PC-3 (cell line): ENCODE results near the gene DMD. TPM values are rescaled to one million over a fixed set of nuclear protein-coding genes. Genes with fewer than 3 reads are reported as not detected.

Source experiments
- ATAC-seq: fragments of 200-7000 bp; cut with Tn5 transposase; 2 replicates; pipeline ENCODE4 v1.9.1; 2020; ENCODE audit warnings: mild to moderate bottlenecking, moderate library complexity
- BruUV-seq: library from RNA; stranded (reverse); fragments of 400-500 nt; replicated peaks from 2 replicates; lab custom pipeline; 2021; lab: Mats Ljungman, UMichigan
- CTCF ChIA-PET: fragments of 300-600 bp; sonication (Branson Sonifier 250); formaldehyde crosslinking; loops from one replicate; lab custom pipeline; 2022; ENCODE audit warnings: antibody characterized with exemption; lab: Charles Lee
- POLR2A ChIA-PET: fragments of 300-600 bp; sonication (Branson Sonifier 250); formaldehyde crosslinking; loops from one replicate; lab custom pipeline; 2022; ENCODE audit warnings: antibody characterized with exemption; ENCODE audit not compliant: unreplicated experiment; lab: Charles Lee
- DNase-seq: peaks from one replicate; pipeline ENCODE4 v3.0.0-alpha.2; 2015
- H2AFZ ChIP-seq: fragments of 300-600 bp; sonication (generic); 2 replicates; pipeline ENCODE4 v1.6.0; 2016; ENCODE audit warnings: antibody characterized with exemption, low read length
- H3F3A ChIP-seq: fragments of 300-600 bp; sonication (generic); one replicate; pipeline ENCODE4 v1.6.0; 2017; ENCODE audit warnings: antibody characterized with exemption, low read length, control low read depth, mild to moderate bottlenecking; ENCODE audit not compliant: unreplicated experiment
- H3K27ac ChIP-seq: fragments of 300-600 bp; sonication (generic); 2 replicates; pipeline ENCODE4 v1.5.1; 2016; ENCODE audit warnings: mild to moderate bottlenecking, low read length
- H3K27me3 ChIP-seq: fragments of 300-600 bp; sonication (generic); 2 replicates; pipeline ENCODE4 v1.6.1; 2016; ENCODE audit warnings: low read length, mixed read lengths
- H3K36me3 ChIP-seq: fragments of 300-600 bp; sonication (generic); 2 replicates; pipeline ENCODE4 v1.6.1; 2016; ENCODE audit warnings: low read depth, mixed run types, low read length, mixed read lengths
- H3K4me1 ChIP-seq: fragments of 300-600 bp; sonication (generic); 2 replicates; pipeline ENCODE4 v1.5.1; 2016; ENCODE audit warnings: low read length; ENCODE audit not compliant: insufficient read depth
- H3K4me2 ChIP-seq: fragments of 300-600 bp; sonication (generic); 2 replicates; pipeline ENCODE4 v1.6.0; 2016; ENCODE audit warnings: low read length
- H3K4me3 ChIP-seq: fragments of 300-600 bp; sonication (generic); 2 replicates; pipeline ENCODE4 v1.5.1; 2016; ENCODE audit warnings: mild to moderate bottlenecking, low read length, mixed read lengths
- H3K79me2 ChIP-seq: fragments of 300-600 bp; sonication (generic); 2 replicates; pipeline ENCODE4 v1.6.1; 2017; ENCODE audit warnings: low read length, mixed read lengths
- H3K9ac ChIP-seq: fragments of 300-600 bp; sonication (generic); 2 replicates; pipeline ENCODE4 v1.6.0; 2016; ENCODE audit warnings: mild to moderate bottlenecking, low read length
- H3K9me2 ChIP-seq: fragments of 300-600 bp; sonication (generic); replicated peaks from 2 replicates; pipeline ENCODE4 v1.6.1; 2016; ENCODE audit warnings: mixed run types, low read length, mixed read lengths
- H3K9me3 ChIP-seq: fragments of 300-600 bp; sonication (generic); 2 replicates; pipeline ENCODE4 v1.6.1; 2016; ENCODE audit warnings: low read length, mixed read lengths
- H4K20me1 ChIP-seq: fragments of 300-600 bp; sonication (generic); 2 replicates; pipeline ENCODE4 v1.6.1; 2016; ENCODE audit warnings: low read length, mixed read lengths
- EZH2 ChIP-seq: fragments of 300-600 bp; sonication (generic); IDR thresholded peaks from one replicate; pipeline ENCODE4 v1.6.1; 2017; ENCODE audit warnings: antibody characterized with exemption, mild to moderate bottlenecking, low read length; ENCODE audit not compliant: unreplicated experiment
- EZH2phosphoT487 ChIP-seq: fragments of 300-600 bp; sonication (generic); IDR thresholded peaks from 2 replicates; pipeline ENCODE4 v1.6.1; 2018; ENCODE audit warnings: mild to moderate bottlenecking, antibody characterized with exemption, low read length, borderline replicate concordance
- intact Hi-C: fragments of 100-400 bp; cut with micrococcal nuclease; formaldehyde crosslinking; loops from 2 replicates; pipeline ENCODE4 v1.9.0; 2023
- total RNA-seq: library from RNA; depleted of rRNA; stranded (reverse); fragments of >200 nt; gene quantifications from 2 replicates; pipeline ENCODE4 v1.2.3, GENCODE V29; 2014
- TF ChIP-seq, protein P1 (sequence below): fragments of 300-600 bp; sonication (generic); conservative IDR thresholded peaks from 2 replicates; pipeline ENCODE4 v1.5.1; 2017; ENCODE audit warnings: antibody characterized with exemption, low read depth, mild to moderate bottlenecking, low read length

DMD gene
- total RNA-seq, 1 experiment from 2014 or later, result not detected

DNA sequence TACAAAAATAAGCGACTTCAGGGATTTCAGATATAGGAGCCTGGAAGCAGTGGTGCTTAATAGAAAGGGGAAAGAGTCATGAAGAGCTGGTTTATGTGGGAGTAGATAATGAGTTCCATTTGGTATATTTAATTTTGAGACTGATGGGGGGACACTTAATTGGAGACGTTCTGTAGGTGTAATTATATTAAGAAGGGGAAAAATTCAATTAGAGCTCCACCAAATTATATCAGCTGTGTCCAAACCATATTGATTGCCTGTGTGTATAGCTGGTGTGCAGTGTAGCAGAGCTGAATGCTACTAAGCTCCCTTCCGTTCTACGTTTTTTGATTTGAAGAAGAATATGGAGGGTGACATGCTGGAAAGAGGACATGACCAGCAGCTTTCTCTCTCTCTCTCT, 282.3 kb downstream of the DMD start:
- ChIA-PET CTCF (no interaction called here), POLR2A (no interaction called here)
- Histone ChIP-seq H2AFZ (no peak overlapping the region), H3K79me2 (no peaks in the 10 kb centered on the region), H3K4me3 (no peak overlapping the region), H3K36me3 (no peaks in the 10 kb centered on the region), H3K4me2 (no peak overlapping the region), H3K27ac (no peak overlapping the region), H3F3A (no peaks in the 10 kb centered on the region), H3K4me1 (no peaks in the 10 kb centered on the region), H3K9me3 (no peaks in the 10 kb centered on the region), H3K9me2 (no peaks in the 10 kb centered on the region), H4K20me1 (no peaks in the 10 kb centered on the region), H3K9ac (no peak overlapping the region), H3K27me3 (no peaks in the 10 kb centered on the region)
- DNase-seq (no peak), ATAC-seq (no peak)
- TF ChIP-seq, protein P1, sequence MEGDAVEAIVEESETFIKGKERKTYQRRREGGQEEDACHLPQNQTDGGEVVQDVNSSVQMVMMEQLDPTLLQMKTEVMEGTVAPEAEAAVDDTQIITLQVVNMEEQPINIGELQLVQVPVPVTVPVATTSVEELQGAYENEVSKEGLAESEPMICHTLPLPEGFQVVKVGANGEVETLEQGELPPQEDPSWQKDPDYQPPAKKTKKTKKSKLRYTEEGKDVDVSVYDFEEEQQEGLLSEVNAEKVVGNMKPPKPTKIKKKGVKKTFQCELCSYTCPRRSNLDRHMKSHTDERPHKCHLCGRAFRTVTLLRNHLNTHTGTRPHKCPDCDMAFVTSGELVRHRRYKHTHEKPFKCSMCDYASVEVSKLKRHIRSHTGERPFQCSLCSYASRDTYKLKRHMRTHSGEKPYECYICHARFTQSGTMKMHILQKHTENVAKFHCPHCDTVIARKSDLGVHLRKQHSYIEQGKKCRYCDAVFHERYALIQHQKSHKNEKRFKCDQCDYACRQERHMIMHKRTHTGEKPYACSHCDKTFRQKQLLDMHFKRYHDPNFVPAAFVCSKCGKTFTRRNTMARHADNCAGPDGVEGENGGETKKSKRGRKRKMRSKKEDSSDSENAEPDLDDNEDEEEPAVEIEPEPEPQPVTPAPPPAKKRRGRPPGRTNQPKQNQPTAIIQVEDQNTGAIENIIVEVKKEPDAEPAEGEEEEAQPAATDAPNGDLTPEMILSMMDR, result no peak
- no peak for TF ChIP-seq EZH2phosphoT487
- no TSS peak for BruUV-seq
- intact Hi-C loops, result no loop called here

DNA sequence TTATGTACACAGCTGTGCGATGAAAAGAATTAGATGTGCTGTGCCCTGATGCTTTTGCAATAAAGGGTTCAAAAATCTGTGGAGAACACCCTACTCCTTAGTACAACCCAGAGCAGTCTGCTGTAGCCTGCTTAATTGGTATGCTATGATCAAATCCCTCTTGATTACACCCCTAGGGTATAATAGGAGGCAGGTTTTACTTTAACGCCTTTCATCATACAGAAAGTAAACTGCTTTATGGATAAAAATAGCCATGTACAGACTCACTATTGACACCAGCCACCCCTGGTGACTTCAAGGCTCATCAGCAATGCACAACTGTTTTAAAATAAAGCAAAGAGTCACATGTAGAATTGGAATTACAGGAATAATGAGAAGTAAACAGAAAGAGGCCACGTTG, 315.3 kb downstream of the DMD start:
- ChIA-PET POLR2A (no interaction called here), CTCF (no interaction called here)
- no peaks in the 10 kb centered on the region for H3F3A ChIP-seq
- no peaks in the 10 kb centered on the region for H3K36me3 ChIP-seq
- no peaks in the 10 kb centered on the region for H3K9me3 ChIP-seq
- H3K27me3 ChIP-seq, result no peaks in the 10 kb centered on the region
- no peak overlapping the region for H3K4me2 ChIP-seq
- DNase-seq, result no peak
- no peak for ATAC-seq
- no peaks in the 10 kb centered on the region for H3K79me2 ChIP-seq
- H2AFZ ChIP-seq, result no peak overlapping the region
- TF ChIP-seq, protein P1, result no peak
- no peak for TF ChIP-seq EZH2
- TF ChIP-seq EZH2phosphoT487, result no peak
- intact Hi-C loops, result no loop called here
- H3K9me2 ChIP-seq, result no peaks in the 10 kb centered on the region
- no peak overlapping the region for H3K4me3 ChIP-seq
- H4K20me1 ChIP-seq, result no peaks in the 10 kb centered on the region
- no TSS peak for BruUV-seq
- H3K27ac ChIP-seq, result no peak overlapping the region
- no peak overlapping the region for H3K9ac ChIP-seq
- no peaks in the 10 kb centered on the region for H3K4me1 ChIP-seq

DNA sequence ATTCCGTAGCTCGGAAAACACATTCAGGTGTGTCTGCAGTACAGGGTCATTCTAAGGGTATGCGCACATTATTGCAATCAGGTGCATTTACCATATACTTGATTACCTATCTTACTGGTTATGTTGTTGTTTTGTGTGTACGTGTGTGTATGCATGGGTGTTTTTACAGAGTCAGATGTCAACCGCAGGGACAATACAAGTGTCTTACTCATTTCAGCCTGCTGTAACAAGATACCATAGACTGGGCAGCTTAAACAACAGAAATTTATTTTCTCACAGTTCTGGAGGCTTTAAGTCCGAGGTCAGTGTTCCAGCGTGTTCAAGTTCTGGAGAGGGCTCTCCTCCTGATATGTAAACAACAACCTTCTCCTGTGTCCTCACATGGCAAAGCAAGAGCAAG, 316.7 kb downstream of the DMD start:
- Histone ChIP-seq H3K36me3 (no peaks in the 10 kb centered on the region), H3K4me3 (no peak overlapping the region), H3K27me3 (no peaks in the 10 kb centered on the region), H3K4me2 (no peak overlapping the region), H3F3A (no peaks in the 10 kb centered on the region), H3K9ac (no peak overlapping the region), H3K9me2 (no peaks in the 10 kb centered on the region), H3K9me3 (no peaks in the 10 kb centered on the region), H4K20me1 (no peaks in the 10 kb centered on the region), H3K4me1 (no peaks in the 10 kb centered on the region), H3K27ac (no peak overlapping the region), H2AFZ (no peak overlapping the region), H3K79me2 (no peaks in the 10 kb centered on the region)
- DNase-seq (no peak), ATAC-seq (no peak)
- ChIA-PET CTCF (no interaction called here), POLR2A (no interaction called here)
- TF ChIP-seq, protein P1, result no peak
- TF ChIP-seq EZH2, result no peak
- no peak for TF ChIP-seq EZH2phosphoT487
- intact Hi-C loops, result no loop called here
- no TSS peak for BruUV-seq
